HepG2 (cell line): ENCODE data around the gene CACNA1G. TPM values are rescaled to one million over a fixed set of nuclear protein-coding genes. Genes with fewer than 3 reads are reported as not detected.
A peak's percentile ranks its signal among the peaks of the same experiment; 100 is the strongest.

Experiments
- ELF1 ChIP-seq: sonication (generic); formaldehyde crosslinking; IDR thresholded peaks from 2 replicates; pipeline ENCODE4 v1.4.0; 2020; ENCODE audit warnings: missing genetic modification reagents
- GABPB1 ChIP-seq: IDR thresholded peaks from 2 replicates; pipeline ENCODE4 v1.6.1; 2016; ENCODE audit warnings: mild to moderate bottlenecking, missing genetic modification reagents, moderate library complexity, missing compliant biosample characterization
- GATA4 ChIP-seq: sonication (generic); IDR thresholded peaks from 2 replicates; pipeline ENCODE4 v1.6.1; 2016; ENCODE audit warnings: antibody characterized with exemption, low read depth, borderline replicate concordance
- HMGXB3 ChIP-seq: sonication (generic); formaldehyde crosslinking; IDR thresholded peaks from 2 replicates; pipeline ENCODE4 v1.4.0; 2020; ENCODE audit warnings: missing genetic modification reagents, borderline replicate concordance
- HOXA9 ChIP-seq: sonication (generic); formaldehyde crosslinking; IDR thresholded peaks from 2 replicates; pipeline ENCODE4 v1.8.1; 2022; ENCODE audit warnings: missing genetic modification reagents, mild to moderate bottlenecking, moderate library complexity, borderline replicate concordance
- NCOA1 ChIP-seq: sonication (generic); formaldehyde crosslinking; IDR thresholded peaks from 2 replicates; pipeline ENCODE4 v1.9.0; 2021; ENCODE audit warnings: missing genetic modification reagents
- NCOA5 ChIP-seq: sonication (generic); formaldehyde crosslinking; IDR thresholded peaks from 2 replicates; pipeline ENCODE4 v1.4.0; 2020; ENCODE audit warnings: missing genetic modification reagents
- NKX3-1 ChIP-seq: sonication (generic); formaldehyde crosslinking; IDR thresholded peaks from 2 replicates; pipeline ENCODE4 v1.5.0; 2020; ENCODE audit warnings: missing genetic modification reagents
- RERE ChIP-seq: IDR thresholded peaks from 2 replicates; pipeline ENCODE4 v1.6.1; 2016; ENCODE audit warnings: low read depth, missing genetic modification reagents, missing compliant biosample characterization
- RFX1 ChIP-seq: fragments of 450-650 bp; IDR thresholded peaks from 2 replicates; pipeline ENCODE4 v1.6.1; 2017
- RFXANK ChIP-seq: IDR thresholded peaks from 2 replicates; pipeline ENCODE4 v1.6.1; 2016
- SMC3 ChIP-seq: IDR thresholded peaks from 2 replicates; pipeline ENCODE4 v1.6.1; 2011; ENCODE audit warnings: low read length, improper control_type of control experiment
- SNAPC5 ChIP-seq: sonication (generic); formaldehyde crosslinking; IDR thresholded peaks from 2 replicates; pipeline ENCODE4 v1.8.1; 2023; ENCODE audit warnings: mild to moderate bottlenecking, missing genetic modification reagents, borderline replicate concordance
- THAP9 ChIP-seq: sonication (generic); formaldehyde crosslinking; IDR thresholded peaks from 2 replicates; pipeline ENCODE4; 2020; ENCODE audit warnings: missing genetic modification reagents, mild to moderate bottlenecking, borderline replicate concordance
- ZNF530 ChIP-seq: sonication (generic); formaldehyde crosslinking; IDR thresholded peaks from 2 replicates; pipeline ENCODE4 v1.5.0; 2020; ENCODE audit warnings: low read depth, mild to moderate bottlenecking, missing genetic modification reagents
- polyA plus RNA-seq, 8 experiments: library from polyadenylated mRNA; depleted of rRNA in 3 of 8; stranded (reverse) in 7 of 8; unstranded in 1 of 8; fragments of >200 nt; fragmentation: Illumina TruSeq in 4 of 8; extraction: Trizol in 4 of 8; gene quantifications; 2 replicates each; pipeline versions ENCODE4 v1.2.1 to v1.2.3, GENCODE V29; 2011 to 2016; ENCODE audit warnings: low read depth in 4 of 8, missing spikeins in 1 of 8, mixed read lengths in 1 of 8; ENCODE audit not compliant: insufficient read depth in 1 of 8
- total RNA-seq, 5 experiments: library from RNA; depleted of rRNA; stranded (reverse); fragments of >200 nt; fragmentation: Illumina TruSeq; extraction: Trizol; gene quantifications; 2 replicates each; pipeline ENCODE4 v1.2.3, GENCODE V29; 2016; ENCODE audit warnings: low read depth in 1 of 5

Gene CACNA1G
- total and polyA plus RNA-seq, 2 of the 13 experiments (the other 11 are each of a cell fraction or from before 2014, with no cell fraction given) = 0.02 TPM; not detected in 1

GRCh38 chr17:50627782-50628601 is 67.5 kb downstream of the CACNA1G start (continued):
- peak; percentile 80; the same call in 1 of the 2 replicates for TF ChIP-seq THAP9 (CRISPR knock-in tag)
- TF ChIP-seq SMC3 = no peak
- TF ChIP-seq NCOA1 (CRISPR knock-in tag) = no peak
- no peak for TF ChIP-seq GATA4
- TF ChIP-seq HMGXB3 (CRISPR knock-in tag) = peak; percentile 35; the same call in 1 of the 2 replicates
- no peak for TF ChIP-seq ZNF530
- TF ChIP-seq ELF1 = peak; percentile 27; the same call in 1 of the 2 replicates
- TF ChIP-seq HOXA9 (CRISPR knock-in tag) = peak; percentile 66; the same call in 1 of the 2 replicates
- TF ChIP-seq RFXANK = no peak
- no peak for TF ChIP-seq NCOA5
- TF ChIP-seq RERE = 0 out of 2 replicates have a peak, but pooled peaks have one; percentile 18
- TF ChIP-seq GABPB1 = peak; percentile 78
- peak; percentile 62; the same call in 1 of the 2 replicates for TF ChIP-seq SNAPC5
- no peak for TF ChIP-seq RFX1
- TF ChIP-seq NKX3-1 (CRISPR knock-in tag) = no peak
